GM19324 (cell line): ENCODE results near the gene SAA2.
"Not testable (repeated sequence)": the region's sequence is repeated elsewhere in the genome, so short reads cannot be mapped to it uniquely, and the experiment has no call there.

Experiments
- ATAC-seq: cut with Tn5 transposase; IDR thresholded peaks from one replicate; pipeline ENCODE4 v1.9.1; 2021; ENCODE audit warnings: mild to moderate bottlenecking, moderate library complexity; ENCODE audit not compliant: unreplicated experiment, low FRiP score

Gene SAA2

DNA sequence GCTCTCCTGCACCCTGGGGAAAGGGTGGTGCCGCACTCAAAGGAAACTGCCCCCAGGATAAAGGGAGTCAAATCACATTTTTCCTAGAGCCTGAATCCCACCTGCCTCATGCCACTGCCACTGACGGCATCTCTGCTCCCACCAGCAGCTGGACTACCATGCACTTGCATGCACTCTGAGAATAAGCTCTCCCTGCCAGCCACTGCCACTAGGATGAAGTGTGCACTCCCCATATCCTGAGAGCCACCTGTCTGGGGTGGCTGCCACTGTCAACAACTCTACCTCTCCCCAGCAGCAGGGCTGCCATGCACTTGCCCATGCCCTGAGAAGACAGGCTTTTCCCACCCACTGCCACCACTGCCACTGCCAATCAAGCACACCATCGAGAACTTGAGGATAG, 44.2 kb downstream of the SAA2 start:
- no peak for ATAC-seq

DNA sequence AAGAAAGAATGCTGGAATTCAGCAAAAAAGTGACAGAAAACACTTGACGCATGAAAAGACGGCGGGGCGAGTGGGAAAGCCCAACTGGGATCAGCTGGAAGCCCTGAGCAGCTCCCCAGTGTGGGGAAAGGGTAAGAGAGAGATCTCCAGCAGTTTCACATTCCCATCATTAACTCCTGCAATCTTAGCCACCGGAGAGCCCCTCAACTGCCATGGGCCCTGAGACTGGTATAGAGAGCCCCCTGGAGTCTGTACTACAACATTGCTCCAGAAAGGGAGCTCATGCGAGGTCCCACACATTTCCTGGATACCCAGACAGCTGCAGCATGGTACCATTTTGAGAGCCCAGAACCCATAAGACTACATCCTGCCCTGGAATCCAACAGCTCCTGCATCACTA, 44.7 kb downstream of the SAA2 start:
- no peak for ATAC-seq

DNA sequence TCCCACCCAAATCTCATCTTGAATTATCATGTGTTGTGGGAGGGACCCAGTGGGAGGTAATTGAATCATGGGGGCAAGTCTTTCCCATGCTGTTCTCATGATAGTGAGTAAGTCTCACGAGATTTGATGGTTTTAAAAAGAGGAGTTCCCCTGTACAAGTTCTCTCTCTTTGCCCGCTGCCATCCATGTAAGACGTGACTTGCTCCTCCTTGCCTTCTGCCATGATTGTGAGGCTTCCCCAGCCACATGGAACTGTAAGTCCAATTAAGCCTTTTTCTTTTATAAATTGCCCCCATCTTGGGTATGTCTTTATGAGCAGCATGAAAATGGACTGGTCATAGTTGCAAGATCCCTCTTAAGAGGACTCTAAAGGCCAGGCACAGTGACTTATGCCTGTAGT, 50.7 kb downstream of the SAA2 start:
- not testable (repeated sequence) for ATAC-seq

DNA sequence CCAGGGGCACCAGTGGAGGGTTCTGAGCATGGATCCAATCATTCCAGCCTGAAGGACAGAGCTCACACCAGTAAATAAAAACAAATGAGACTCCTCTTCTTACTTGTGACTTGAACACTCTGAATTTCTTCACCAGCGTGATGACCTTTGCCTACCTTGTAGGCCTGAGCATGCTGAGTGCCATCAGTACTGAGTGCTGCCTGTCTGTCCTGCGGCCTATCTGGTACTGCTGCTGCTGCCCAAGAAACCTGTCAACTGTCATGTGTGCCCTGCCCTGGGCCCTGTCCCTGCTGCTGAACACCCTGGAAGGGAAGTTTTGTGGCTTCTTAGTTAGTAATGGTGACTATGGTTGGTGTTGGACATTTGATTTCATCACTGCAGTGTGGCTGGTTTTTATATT, 51.9 kb downstream of the SAA2 start:
- ATAC-seq, result no peak
